Bronchial epithelial cell (primary cell): ENCODE data around the gene ISY1. TPM values are rescaled to one million over a fixed set of nuclear protein-coding genes. Genes with fewer than 3 reads are reported as not detected.
"Not testable (repeated sequence)": the region's sequence is repeated elsewhere in the genome, so short reads cannot be mapped to it uniquely, and the experiment has no call there.

ENCODE experiments used
- DNase-seq: peaks from one replicate; pipeline ENCODE4 v3.0.0-alpha.2; 2010; ENCODE audit warnings: low read depth
- FAIRE-seq: peaks from 2 replicates; lab custom pipeline; 2011; peaks lifted over from hg19 to GRCh38; lab: Jason Lieb, UNC
- H3K27me3 ChIP-seq: 2 replicates; pipeline ENCODE4 v1.5.1; 2011; ENCODE audit warnings: low read length; ENCODE audit not compliant: control insufficient read depth, insufficient read depth
- H3K36me3 ChIP-seq: 2 replicates; pipeline ENCODE4 v1.5.1; 2011; ENCODE audit warnings: low read length; ENCODE audit not compliant: control insufficient read depth, insufficient read depth
- H3K4me3 ChIP-seq: 2 replicates; pipeline ENCODE4 v1.5.1; 2011; ENCODE audit warnings: mild to moderate bottlenecking, low read depth, low read length, control low read depth
- CTCF ChIP-seq: IDR thresholded peaks from 2 replicates; pipeline ENCODE4 v1.5.1; 2011; ENCODE audit warnings: mild to moderate bottlenecking, moderate library complexity, low read length, control low read depth, inconsistent platforms; ENCODE audit not compliant: insufficient read depth, severe bottlenecking
- total RNA-seq: library from RNA; depleted of rRNA; stranded (reverse); fragments of >200 nt; gene quantifications from 2 replicates; pipeline ENCODE4 v1.2.1, GENCODE V29; 2014

ISY1 gene
- total RNA-seq, 1 donor from 2014 or later: 11.3 TPM

- Histone ChIP-seq H3K36me3 (peaks cover 8% of the 10 kb centered on the region), H3K27me3 (no peaks in the 10 kb centered on the region), H3K4me3 (no peak overlapping the region)
- TF ChIP-seq CTCF: peak; percentile 42
- no peak for DNase-seq
- FAIRE-seq: no peak
Measured at GRCh38 chr3:129162729-129163579, 2.1 kb upstream of the ISY1 start.

- DNase-seq: peak; percentile 38
- Histone ChIP-seq H3K27me3 (no peaks in the 10 kb centered on the region), H3K4me3 (peak overlapping the region; percentile 77), H3K36me3 (peaks cover 4% of the 10 kb centered on the region)
- FAIRE-seq: no peak
- no peak for TF ChIP-seq CTCF
Measured at GRCh38 chr3:129161860-129162271, 1.0 kb upstream of the ISY1 start.

GRCh38 chr3:129144786-129145185 lies 16.1 kb downstream of the ISY1 start:
- no peak overlapping the region for H3K4me3 ChIP-seq
- DNase-seq (no peak), FAIRE-seq (no peak)
- H3K27me3 ChIP-seq: no peaks in the 10 kb centered on the region
- TF ChIP-seq CTCF: no peak
- peaks cover 9% of the 10 kb centered on the region for H3K36me3 ChIP-seq

GRCh38 chr3:129141011-129141410 lies 19.9 kb downstream of the ISY1 start:
- not testable (repeated sequence) for H3K27me3 ChIP-seq, DNase-seq, FAIRE-seq, H3K4me3 ChIP-seq
- peaks cover 13% of the 10 kb centered on the region for H3K36me3 ChIP-seq

- DNase-seq (no peak), FAIRE-seq (no peak)
- Histone ChIP-seq H3K4me3 (no peak overlapping the region), H3K36me3 (peaks cover 6% of the 10 kb centered on the region), H3K27me3 (no peaks in the 10 kb centered on the region)
- no peak for TF ChIP-seq CTCF
Measured at GRCh38 chr3:129139911-129140310, 21.0 kb downstream of the ISY1 start.

GRCh38 chr3:129136275-129136674 lies 24.6 kb downstream of the ISY1 start:
- FAIRE-seq, DNase-seq, H3K4me3 ChIP-seq, H3K27me3 ChIP-seq: not testable (repeated sequence)
- peaks cover 17% of the 10 kb centered on the region for H3K36me3 ChIP-seq
